Measurements from ENCODE around the gene LRBA.
A peak's percentile ranks its signal among the peaks of the same experiment; 100 is the strongest.

The LRBA gene

DNA sequence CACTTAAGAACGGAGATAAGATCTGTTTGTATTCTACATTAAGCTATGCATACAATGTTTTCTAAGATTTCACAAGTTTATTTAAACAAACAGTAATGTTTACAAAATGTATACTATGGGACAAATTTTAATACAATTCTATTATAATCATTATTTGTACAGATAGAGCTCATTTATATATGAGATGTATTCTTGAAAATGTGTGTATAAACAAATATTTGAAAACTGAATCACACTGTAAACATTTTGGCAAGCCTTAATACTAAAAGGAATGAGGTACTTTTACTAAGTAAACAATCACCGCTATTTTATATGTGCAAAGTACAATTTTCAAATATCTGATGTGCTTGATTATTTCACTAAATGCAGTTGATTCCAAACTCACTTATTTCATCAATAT is 552.3 kb downstream of the LRBA start:
- no peak for DNase-seq

GRCh38 chr4:150461957-150462356 is 553.1 kb downstream of the LRBA start:
- no peak for DNase-seq

GRCh38 chr4:150457802-150458201 is 557.3 kb downstream of the LRBA start:
- no peak for DNase-seq

DNA sequence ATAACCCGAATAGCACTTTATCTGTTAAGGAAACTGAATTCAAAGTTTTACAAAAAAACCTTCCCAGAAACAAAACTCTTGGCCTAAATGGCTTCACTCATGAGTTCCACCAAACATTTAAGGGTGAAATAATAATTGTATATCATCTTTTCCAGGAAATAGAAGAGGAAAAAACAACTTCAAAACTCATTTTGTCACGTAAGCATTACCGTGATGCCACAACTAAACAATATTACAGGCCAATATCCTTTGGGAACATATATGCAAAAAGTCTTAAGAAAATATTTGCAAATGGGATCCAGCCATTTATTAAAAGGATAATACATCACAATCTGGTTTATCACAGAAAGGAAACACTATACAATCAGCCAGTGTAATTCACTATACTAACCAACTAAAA is 563.2 kb downstream of the LRBA start:
- DNase-seq: no peak

DNA sequence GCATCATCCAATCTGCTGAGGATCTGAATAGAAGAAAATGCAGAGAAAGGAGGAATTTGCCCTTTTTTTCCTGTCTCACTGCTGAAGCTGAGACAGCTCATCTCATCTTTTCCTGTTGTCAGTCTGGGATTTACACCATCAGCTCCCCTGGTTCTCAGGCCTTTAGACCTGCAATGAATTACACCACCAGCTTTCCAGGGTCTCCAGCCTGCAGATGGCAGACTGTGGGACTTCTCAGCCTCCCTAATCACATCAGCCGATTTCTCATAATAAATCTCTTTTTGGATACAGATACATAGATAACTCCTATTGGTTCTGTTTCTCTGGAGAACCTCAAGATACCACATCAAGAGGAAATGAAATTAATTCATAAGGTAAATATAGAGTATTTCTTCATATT is 567.7 kb downstream of the LRBA start:
- no peak for DNase-seq

GRCh38 chr4:150439451-150439933 is 575.6 kb downstream of the LRBA start:
- no peak for DNase-seq

DNA sequence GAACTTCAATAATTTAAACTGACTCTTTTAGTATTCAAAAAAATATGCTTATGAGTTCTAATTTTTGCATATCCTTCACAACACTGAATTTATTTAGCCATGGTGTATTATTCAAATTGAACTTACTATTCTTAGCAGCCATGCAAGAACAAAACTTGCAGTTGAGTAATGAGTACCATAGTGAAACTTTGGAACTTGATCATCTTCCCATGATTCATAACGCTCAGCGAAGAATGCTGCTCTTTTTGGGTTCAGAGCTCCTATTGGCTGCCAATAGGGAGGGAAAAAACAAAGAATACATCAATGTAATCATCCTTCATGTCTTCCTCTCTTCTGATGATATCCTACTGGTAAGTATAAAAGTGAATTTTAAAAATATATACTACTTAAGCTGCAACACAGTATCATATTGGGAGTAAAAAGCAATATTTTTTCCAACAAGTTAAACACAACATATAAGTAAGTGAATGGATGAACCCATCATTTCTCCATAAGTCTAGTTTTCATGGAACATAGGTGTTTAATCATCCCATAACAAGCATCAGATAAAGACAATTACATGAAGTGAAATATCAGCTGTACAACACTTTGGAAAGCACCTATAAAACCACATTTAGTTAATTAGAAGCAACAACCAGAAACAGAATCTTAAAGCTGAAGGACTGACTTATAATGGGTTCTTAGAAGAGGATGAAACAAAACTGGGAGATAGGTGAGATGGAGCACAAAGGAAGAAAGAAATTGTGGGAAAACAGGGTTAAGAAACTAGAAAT is 578.3 kb downstream of the LRBA start:
- DNase-seq: no peak

DNA sequence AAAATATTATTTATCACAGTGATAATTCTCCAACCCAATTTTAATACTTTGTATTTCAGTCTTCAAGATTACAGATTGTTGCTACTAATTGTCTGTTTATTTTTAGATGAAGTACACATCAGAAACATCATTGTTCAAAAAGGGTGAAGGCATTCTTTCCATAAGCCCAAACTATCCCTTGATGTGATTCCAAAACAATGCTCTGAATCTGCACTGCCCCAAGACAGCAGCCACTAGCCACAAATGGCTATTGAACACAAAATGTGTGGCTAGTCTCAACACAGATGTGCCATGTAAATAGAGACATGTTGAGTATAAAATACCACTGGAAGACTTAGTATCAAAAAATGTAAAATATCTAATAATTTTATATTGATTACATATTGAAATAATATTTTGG is 583.9 kb downstream of the LRBA start:
- DNase-seq: no peak

- no peak for DNase-seq
Observed at GRCh38 chr4:150425161-150425560, 589.9 kb downstream of the LRBA start.

DNA sequence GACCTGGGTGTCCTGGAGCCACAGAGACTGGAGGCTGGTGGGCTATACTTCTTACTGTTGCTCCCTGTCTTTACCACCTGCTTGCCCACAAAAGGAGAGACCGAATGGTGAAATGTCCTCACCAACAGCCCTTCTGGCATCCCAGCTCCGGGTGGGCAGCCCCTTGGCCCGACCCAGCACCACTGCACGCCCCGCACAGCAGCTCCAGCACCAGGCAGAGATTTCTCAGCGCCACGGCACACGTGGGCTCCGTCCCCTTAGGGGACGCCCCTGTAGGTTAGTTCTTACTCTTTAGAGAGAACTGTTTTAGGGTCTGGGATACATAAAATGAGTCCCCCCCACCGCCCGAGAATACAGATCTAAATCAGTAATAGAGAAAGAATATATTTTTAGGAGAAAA is 591.6 kb downstream of the LRBA start:
- no peak for DNase-seq

- no peak for DNase-seq
Observed at GRCh38 chr4:150423074-150423473, 592.0 kb downstream of the LRBA start.

GRCh38 chr4:150421612-150422011 is 593.5 kb downstream of the LRBA start:
- no peak for DNase-seq

DNA sequence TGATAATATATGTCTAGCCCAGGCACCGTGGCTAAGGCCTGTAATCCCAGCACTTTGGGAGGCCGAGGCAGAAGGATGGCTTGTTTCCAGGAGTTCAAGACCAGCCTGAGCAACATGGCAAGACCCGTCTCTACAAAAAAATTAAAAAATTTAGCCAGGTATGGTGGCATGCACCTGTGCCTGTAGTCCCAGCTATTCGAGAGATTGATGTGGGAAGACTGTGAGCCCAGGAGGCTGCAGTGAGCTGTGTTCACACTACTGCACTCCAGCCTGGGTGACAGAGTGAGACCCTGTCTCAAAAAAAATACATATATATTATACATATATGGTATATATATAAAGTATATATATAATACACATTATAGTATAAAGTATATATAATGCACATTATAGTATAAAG is 595.1 kb downstream of the LRBA start:
- no peak for DNase-seq

DNA sequence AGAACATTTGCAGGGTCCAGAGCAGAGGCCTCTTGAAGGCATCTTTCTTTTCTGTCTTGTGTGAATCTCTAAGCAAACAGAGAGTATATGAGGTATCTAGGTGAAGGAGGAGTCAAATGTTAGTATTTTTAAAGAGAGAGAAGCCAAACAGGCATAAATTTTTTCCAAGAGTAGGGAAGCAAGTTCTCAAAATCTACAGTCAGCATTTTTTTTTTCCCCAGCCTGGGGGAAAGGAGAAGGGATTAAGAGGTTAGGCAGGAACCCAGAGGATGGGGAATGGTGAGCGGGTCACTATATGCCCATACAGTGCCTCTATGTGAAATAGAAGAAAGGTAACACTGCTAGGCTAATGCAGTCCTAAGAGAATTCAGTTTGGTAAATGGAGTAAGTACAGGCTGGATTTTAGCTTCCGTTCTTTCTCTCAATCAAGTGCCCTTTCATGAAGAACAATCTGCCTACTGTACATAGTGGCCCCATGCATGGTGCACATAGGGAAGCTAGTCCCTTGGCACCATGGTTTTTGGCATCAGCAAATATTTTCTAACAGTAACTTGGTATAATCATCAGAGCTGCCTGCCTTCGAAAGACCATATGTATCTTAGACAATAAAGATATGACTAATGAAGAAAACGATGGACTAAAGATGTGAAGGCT is 596.2 kb downstream of the LRBA start:
- no peak for DNase-seq

DNA sequence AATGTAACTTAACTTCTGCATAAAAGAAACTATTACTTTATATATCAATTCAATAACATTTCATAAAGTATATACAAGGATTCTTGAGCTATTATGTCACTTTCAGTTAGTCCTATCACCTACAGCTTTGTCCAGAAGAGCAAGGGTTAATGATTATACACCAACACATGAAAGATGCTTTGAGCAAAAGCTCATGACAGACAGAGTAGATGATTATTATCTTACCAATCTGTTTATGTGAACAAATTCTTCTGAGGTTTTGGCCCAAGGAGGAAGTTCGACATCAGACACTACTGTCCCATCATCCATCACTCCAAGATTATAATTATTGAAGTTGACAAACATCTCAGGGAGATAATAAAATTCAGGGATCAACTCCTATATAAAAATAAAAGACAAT is 599.9 kb downstream of the LRBA start:
- DNase-seq: no peak

- no peak for DNase-seq
Observed at GRCh38 chr4:150411520-150411919, 603.6 kb downstream of the LRBA start.

- DNase-seq: peak; percentile 50
Observed at GRCh38 chr4:150402871-150403272, 612.2 kb downstream of the LRBA start.

DNA sequence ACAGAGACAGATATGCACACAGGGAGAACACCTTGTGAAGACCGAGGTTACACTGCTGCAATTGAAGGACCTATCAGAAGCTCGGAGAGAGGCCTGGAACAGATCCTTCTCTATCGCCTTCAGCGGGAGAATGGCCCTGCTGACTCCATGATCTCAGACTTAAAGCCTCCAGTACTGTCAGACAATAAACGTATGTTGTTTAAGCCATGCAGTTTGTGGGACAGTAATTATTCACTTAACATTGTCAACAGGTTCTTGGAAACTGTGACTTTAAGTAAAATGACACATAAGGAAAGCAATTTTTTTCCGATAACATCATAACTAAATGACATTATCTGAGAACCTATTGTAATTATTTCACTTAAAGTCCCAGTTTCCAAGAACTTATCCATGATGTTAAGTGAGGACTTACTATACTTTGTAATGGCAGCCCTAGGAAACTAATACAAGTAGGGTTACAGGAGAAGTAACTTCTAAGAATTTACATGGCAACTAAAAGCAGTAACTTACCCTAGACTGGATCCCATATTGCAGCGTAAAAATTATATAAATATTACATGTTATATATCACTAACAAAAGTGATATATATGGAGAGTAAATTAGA is 613.9 kb downstream of the LRBA start:
- DNase-seq: no peak

DNA sequence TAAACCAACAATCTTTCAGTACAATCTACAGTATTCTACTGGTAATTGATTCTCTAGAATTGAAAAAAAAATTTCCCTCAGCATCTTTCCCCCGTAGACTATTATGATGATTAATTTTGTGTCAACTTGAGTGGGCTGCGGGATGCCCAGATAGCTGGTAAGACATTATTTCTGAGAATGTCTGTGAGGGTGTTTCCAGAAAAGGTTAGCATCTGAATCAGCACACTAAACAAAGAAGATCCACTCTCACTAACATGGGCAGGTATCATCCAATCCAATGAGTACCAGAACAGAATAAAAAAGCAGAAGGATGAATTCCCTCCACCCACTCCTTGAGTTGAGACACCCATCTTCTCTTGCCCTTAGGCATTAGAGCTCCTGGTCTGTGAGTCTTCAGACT is 619.2 kb downstream of the LRBA start:
- peak; percentile 43 for DNase-seq

DNA sequence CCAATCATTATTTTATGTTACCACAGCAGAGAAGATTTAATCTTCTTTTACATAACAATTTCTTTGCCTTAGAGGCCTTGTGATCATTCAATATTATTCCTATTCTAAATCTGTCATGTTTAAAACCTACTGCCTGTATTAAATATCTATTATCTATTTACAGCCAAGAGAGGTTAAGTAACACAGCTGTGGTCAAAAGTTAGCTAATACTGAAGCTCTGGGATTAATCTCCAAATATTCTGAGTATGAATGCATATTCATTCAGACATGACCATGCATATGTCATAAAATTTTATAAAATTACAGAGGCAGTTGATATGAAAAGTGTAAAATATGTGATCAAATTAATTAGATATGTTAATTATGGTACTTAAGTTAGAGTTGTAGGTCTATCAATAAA is 621.0 kb downstream of the LRBA start:
- DNase-seq: no peak

DNA sequence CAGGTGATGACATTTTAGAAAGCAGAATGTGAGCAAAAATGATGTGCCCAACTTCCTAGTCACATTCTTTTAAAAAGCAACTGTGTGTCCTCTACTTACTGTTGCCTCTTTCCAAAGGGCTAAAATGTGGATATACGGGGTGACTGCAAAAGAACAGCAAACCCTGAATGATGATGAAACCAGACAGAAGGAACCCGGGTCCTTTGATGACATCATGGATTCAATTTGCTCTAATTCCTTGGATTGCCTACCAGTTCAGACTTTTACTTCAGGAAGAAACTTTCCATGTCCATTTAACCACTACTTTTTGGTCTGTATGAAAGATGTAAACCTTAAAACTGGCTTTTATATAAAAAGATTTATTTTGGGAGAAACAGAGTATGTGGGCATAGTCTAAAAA is 624.0 kb downstream of the LRBA start:
- DNase-seq: no peak

DNA sequence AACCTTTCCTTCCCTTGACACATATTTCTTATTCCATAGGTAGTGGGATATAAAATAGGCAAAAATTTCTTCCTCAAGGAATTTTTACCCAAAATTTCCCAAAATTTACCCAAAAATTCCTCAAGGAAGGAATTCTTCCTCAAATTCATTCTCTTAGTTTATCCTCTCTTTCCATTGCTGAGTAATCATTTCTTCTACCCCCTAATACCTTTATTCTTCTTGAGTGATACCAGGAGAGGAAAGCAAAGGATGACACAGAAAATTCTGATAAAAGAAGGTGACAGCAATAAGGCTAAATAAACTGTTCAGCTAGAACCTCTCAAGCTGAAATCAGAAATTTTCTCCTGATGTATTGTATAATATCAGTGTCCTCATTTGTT is 624.6 kb downstream of the LRBA start:
- no peak for DNase-seq

GRCh38 chr4:150389896-150390530 is 625.1 kb downstream of the LRBA start:
- no peak for DNase-seq

- DNase-seq: no peak
Observed at GRCh38 chr4:150387981-150388380, 627.1 kb downstream of the LRBA start.

Data from stimulated activated CD8-positive, alpha-beta memory T cell treated with anti-CD3 and anti-CD28 coated beads, Interleukin-4, amount 100 ng/mL, for 48 hours (primary cell).